ENCODE results near the gene CCSER1.

The CCSER1 gene

DNA sequence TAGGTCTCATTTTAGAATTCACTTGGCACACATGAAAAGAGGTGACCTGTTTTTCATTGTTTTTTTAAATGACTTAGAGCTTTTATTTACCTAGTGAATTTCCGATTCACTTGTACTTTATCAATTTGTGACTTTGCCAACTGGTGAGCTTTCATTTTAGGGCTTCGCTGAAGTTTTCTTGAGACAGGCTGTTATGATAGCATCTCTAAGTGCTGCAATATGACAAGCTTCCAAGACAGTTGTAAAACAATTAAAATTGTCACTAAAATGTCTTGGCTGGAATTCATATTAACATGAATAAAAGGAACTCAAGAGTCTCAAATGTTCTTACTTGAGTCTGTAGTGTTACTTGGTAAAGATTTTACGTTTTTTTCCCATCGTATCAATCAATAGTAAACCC lies 1344.9 kb downstream of the CCSER1 start:
- FAIRE-seq (no peak), DNase-seq (ENCODE audit: insufficient read length, low spot score) (no peak)
- TF ChIP-seq, protein P1, sequence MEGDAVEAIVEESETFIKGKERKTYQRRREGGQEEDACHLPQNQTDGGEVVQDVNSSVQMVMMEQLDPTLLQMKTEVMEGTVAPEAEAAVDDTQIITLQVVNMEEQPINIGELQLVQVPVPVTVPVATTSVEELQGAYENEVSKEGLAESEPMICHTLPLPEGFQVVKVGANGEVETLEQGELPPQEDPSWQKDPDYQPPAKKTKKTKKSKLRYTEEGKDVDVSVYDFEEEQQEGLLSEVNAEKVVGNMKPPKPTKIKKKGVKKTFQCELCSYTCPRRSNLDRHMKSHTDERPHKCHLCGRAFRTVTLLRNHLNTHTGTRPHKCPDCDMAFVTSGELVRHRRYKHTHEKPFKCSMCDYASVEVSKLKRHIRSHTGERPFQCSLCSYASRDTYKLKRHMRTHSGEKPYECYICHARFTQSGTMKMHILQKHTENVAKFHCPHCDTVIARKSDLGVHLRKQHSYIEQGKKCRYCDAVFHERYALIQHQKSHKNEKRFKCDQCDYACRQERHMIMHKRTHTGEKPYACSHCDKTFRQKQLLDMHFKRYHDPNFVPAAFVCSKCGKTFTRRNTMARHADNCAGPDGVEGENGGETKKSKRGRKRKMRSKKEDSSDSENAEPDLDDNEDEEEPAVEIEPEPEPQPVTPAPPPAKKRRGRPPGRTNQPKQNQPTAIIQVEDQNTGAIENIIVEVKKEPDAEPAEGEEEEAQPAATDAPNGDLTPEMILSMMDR (IDR thresholded peaks at IDR 0.05; ENCODE audit: insufficient read depth, missing control alignments): no peak

DNA sequence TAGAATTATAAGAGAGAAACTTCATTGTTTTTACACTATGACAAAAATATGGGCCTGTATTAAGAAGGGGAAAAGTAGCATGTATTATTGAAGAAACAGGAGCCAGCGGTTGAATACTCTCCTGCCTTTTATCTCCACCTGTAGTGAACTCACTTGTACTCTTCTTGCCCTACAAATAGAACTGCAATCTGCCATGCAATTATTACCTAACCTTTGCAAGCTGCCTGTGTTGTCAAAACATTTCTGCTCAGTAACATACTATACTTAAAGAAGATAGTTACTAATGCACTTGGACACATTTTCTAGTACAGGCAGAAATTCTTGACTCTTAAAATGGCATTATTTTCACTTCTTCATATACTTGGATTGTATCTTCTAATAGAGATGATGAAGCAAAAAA lies 1358.2 kb downstream of the CCSER1 start:
- no peak for FAIRE-seq
- TF ChIP-seq, protein P1 (IDR thresholded peaks at IDR 0.05; ENCODE audit: insufficient read depth, missing control alignments): no peak
- DNase-seq (ENCODE audit: insufficient read length, low spot score): no peak

GRCh38 chr4:91488946-91489345 lies 1361.8 kb downstream of the CCSER1 start:
- DNase-seq (ENCODE audit: insufficient read length, low spot score) (no peak), FAIRE-seq (no peak)
- TF ChIP-seq, protein P1 (IDR thresholded peaks at IDR 0.05; ENCODE audit: insufficient read depth, missing control alignments): no peak

GRCh38 chr4:91497892-91498291 lies 1370.7 kb downstream of the CCSER1 start:
- FAIRE-seq (no peak), DNase-seq (ENCODE audit: insufficient read length, low spot score) (no peak)
- TF ChIP-seq, protein P1 (IDR thresholded peaks at IDR 0.05; ENCODE audit: insufficient read depth, missing control alignments): no peak

GRCh38 chr4:91502365-91502764 lies 1375.2 kb downstream of the CCSER1 start:
- DNase-seq (ENCODE audit: insufficient read length, low spot score) (no peak), FAIRE-seq (no peak)
- TF ChIP-seq, protein P1 (IDR thresholded peaks at IDR 0.05; ENCODE audit: insufficient read depth, missing control alignments): peak; percentile 19

- FAIRE-seq (no peak), DNase-seq (ENCODE audit: insufficient read length, low spot score) (no peak)
- TF ChIP-seq, protein P1 (IDR thresholded peaks at IDR 0.05; ENCODE audit: insufficient read depth, missing control alignments): no peak
Measured at GRCh38 chr4:91513326-91513725, 1386.1 kb downstream of the CCSER1 start.

- FAIRE-seq (no peak), DNase-seq (ENCODE audit: insufficient read length, low spot score) (no peak)
- TF ChIP-seq, protein P1 (IDR thresholded peaks at IDR 0.05; ENCODE audit: insufficient read depth, missing control alignments): no peak
Measured at GRCh38 chr4:91519155-91519554, 1392.0 kb downstream of the CCSER1 start.

All from D721Med (cell line).